Naive thymus-derived CD8-positive, alpha-beta T cell (primary cell): ENCODE data around the gene UST. TPM values are rescaled to one million over a fixed set of nuclear protein-coding genes. Genes with fewer than 3 reads are reported as not detected.
"Not testable (repeated sequence)": the region's sequence is repeated elsewhere in the genome, so short reads cannot be mapped to it uniquely, and the experiment has no call there.

ENCODE experiments used
- ATAC-seq, 2 donors: fragments of 150-1000 bp; cut with Tn5 transposase in 1 of 2; sonication (Bioruptor Pico), chemical (Tn5 transposase) in 1 of 2; 1 replicate in 1 of 2; 2 replicates in 1 of 2; pipeline ENCODE4 v1.10.0; 2021; ENCODE audit warnings: mild to moderate bottlenecking in 2 of 2, moderate library complexity in 2 of 2
- POLR2A ChIA-PET: fragments of 350-600 bp; sonication (Branson Sonifier 250); formaldehyde crosslinking; loops from one replicate; lab custom pipeline; 2021; ENCODE audit warnings: antibody characterized with exemption; lab: Charles Lee
- DNase-seq, 10 donors: peaks; one replicate each; pipeline versions ENCODE4 v3.0.0 to v3.0.0-alpha.2; 2020 to 2022
- H3K27ac Mint-ChIP-seq, 10 donors: one replicate each; pipeline ENCODE4 v1.8.0; 2020 to 2022; ENCODE audit warnings: mild to moderate bottlenecking in 10 of 10, mixed read lengths in 10 of 10, moderate library complexity in 4 of 10, inconsistent platforms in 1 of 10
- H3K27me3 Mint-ChIP-seq, 5 donors: one replicate each; pipeline ENCODE4 v1.8.0; 2021 to 2022; ENCODE audit warnings: mixed read lengths in 5 of 5
- H3K36me3 Mint-ChIP-seq, 3 donors: one replicate each; pipeline ENCODE4 v1.8.0; 2020 to 2022; ENCODE audit warnings: mixed read lengths in 3 of 3, mild to moderate bottlenecking in 2 of 3, inconsistent platforms in 1 of 3
- H3K4me1 Mint-ChIP-seq, 4 donors: one replicate each; pipeline ENCODE4 v1.8.0; 2021 to 2022; ENCODE audit warnings: mixed read lengths in 4 of 4
- H3K4me3 Mint-ChIP-seq, 10 donors: one replicate each; pipeline ENCODE4 v1.8.0; 2020 to 2022; ENCODE audit warnings: mild to moderate bottlenecking in 10 of 10, mixed read lengths in 10 of 10, moderate library complexity in 6 of 10, inconsistent platforms in 1 of 10
- H3K9me3 Mint-ChIP-seq, 9 donors: one replicate each; pipeline ENCODE4 v1.8.0; 2020 to 2022; ENCODE audit warnings: mixed read lengths in 9 of 9, mild to moderate bottlenecking in 3 of 9, inconsistent platforms in 1 of 9, moderate library complexity in 1 of 9
- polyA plus RNA-seq, 3 donors: library from polyadenylated mRNA; unstranded; fragments of 300-500 nt; fragmentation: Illumina TruSeq; gene quantifications; one replicate each; pipeline ENCODE4 v1.2.3, GENCODE V29; 2021
- total RNA-seq, 8 experiments: library from RNA in 2 of 8; stranded (reverse) in 2 of 8; gene quantifications; one replicate each; pipeline ENCODE4 v1.2.3 and lab custom pipeline; 2021 to 2026

Gene UST
- total and polyA plus RNA-seq, 5 experiments from 2014 or later, result 0.08 to 1.4 (median 0.47) TPM

DNA sequence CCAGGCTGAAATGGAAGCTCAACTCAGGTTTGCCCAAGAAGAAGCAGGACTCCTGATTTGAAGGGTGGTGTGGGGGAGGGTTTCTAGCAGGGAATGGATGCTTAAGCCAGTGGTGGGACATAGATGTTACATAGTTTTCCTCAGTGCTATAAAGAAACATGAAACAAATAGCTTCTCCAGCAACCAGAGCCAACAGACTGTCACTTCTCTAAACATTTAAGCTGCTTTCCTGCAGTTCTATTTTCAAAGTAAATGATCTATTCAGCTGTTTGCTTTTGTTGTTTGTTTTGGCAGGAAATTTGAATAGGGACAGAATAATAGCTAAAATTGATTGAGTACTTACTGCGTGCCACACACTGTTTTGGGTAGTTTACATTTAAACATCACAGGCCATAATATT lies 169.0 kb downstream of the UST start:
- ATAC-seq (no peak), DNase-seq (no peak)
- Mint-ChIP-seq H3K4me1 (no peaks in the 10 kb centered on the region), H3K27ac (no peak overlapping the region), H3K4me3 (no peak overlapping the region), H3K27me3 (peaks cover 0 to 2% (median 0%) of the 10 kb centered on the region in 5 donors), H3K36me3 (peaks cover 0 to 17% (median 11%) of the 10 kb centered on the region in 3 donors), H3K9me3 (peaks cover 5 to 18% (median 13%) of the 10 kb centered on the region in 9 donors)
- POLR2A ChIA-PET, result no interaction called here

GRCh38 chr6:148916485-148916884 lies 169.7 kb downstream of the UST start:
- DNase-seq, H3K27ac Mint-ChIP-seq: not testable (repeated sequence)

GRCh38 chr6:148924226-148925012 lies 177.6 kb downstream of the UST start:
- Mint-ChIP-seq H3K27me3 (peaks cover 0 to 4% (median 0%) of the 10 kb centered on the region in 5 donors), H3K9me3 (peaks cover 0 to 6% (median under 1%) of the 10 kb centered on the region in 9 donors), H3K4me1 (no peaks in the 10 kb centered on the region), H3K4me3 (no peak overlapping the region), H3K36me3 (peaks cover 0 to under 1% (median 0%) of the 10 kb centered on the region in 3 donors), H3K27ac (no peak overlapping the region)
- POLR2A ChIA-PET, result no interaction called here
- no peak for ATAC-seq
- DNase-seq, result no peak

More at GRCh38 chr6:148916485-148916884, 169.7 kb downstream of the UST start:
- ATAC-seq, H3K27me3 Mint-ChIP-seq, POLR2A ChIA-PET, H3K4me3 Mint-ChIP-seq, H3K4me1 Mint-ChIP-seq: not testable (repeated sequence)
- H3K9me3 Mint-ChIP-seq, result peaks cover 5 to 18% (median 13%) of the 10 kb centered on the region in 9 donors
- H3K36me3 Mint-ChIP-seq, result peaks cover 0 to 17% (median 11%) of the 10 kb centered on the region in 3 donors

DNA sequence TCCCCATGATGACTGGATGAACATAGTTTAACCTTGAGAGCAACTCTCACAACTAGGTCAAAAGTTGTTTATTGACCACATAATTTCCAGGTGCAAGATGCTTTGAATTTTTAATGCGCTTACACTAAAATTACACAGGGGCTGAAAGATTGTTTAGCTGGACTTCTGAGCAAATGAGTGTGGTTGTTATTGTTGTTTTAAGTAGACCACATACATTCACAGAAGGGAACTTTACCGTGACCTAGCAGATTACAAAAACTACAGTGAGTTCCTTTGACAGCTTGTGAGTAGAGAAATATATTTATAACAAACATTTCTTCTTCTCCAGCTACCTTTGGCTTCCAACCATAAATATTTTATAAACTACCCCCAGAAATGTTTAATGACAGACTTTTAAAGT lies 178.9 kb downstream of the UST start:
- H3K27me3 Mint-ChIP-seq, result peaks cover 0 to 4% (median 0%) of the 10 kb centered on the region in 5 donors
- H3K9me3 Mint-ChIP-seq, result no peaks in the 10 kb centered on the region
- no peaks in the 10 kb centered on the region for H3K36me3 Mint-ChIP-seq
- H3K27ac Mint-ChIP-seq, result no peak overlapping the region
- DNase-seq, result no peak
- ATAC-seq, result no peak
- H3K4me1 Mint-ChIP-seq, result no peaks in the 10 kb centered on the region
- no peak overlapping the region for H3K4me3 Mint-ChIP-seq
- POLR2A ChIA-PET, result no interaction called here

DNA sequence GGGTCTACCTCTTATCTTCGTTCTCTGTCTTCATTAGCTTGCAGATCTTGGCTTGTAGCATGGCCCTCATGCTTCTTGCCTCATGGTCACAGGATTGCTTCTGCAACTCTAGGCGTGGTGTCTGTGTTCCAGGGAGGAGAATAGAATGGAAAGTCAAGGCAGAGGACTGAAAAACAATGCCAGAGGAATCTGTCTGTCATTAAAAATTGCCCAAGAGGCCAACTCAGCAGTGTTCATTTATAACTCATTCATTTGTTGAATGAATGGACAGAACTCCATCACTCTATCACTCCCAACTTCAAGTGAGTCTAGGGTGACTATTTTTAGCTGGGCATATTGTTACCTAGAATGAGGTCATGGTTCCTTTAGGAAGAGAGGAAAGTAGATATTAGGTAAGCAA lies 179.6 kb downstream of the UST start:
- DNase-seq (no peak), ATAC-seq (no peak)
- H3K4me3 Mint-ChIP-seq, result no peak overlapping the region
- no peaks in the 10 kb centered on the region for H3K4me1 Mint-ChIP-seq
- no peak overlapping the region for H3K27ac Mint-ChIP-seq
- POLR2A ChIA-PET, result no interaction called here
- peaks cover 0 to 4% (median 0%) of the 10 kb centered on the region in 5 donors for H3K27me3 Mint-ChIP-seq
- H3K9me3 Mint-ChIP-seq, result no peaks in the 10 kb centered on the region
- H3K36me3 Mint-ChIP-seq, result no peaks in the 10 kb centered on the region

GRCh38 chr6:148927586-148927985 lies 180.8 kb downstream of the UST start:
- Mint-ChIP-seq H3K9me3 (no peaks in the 10 kb centered on the region), H3K4me1 (no peaks in the 10 kb centered on the region), H3K27ac (no peak overlapping the region), H3K36me3 (no peaks in the 10 kb centered on the region), H3K27me3 (no peaks in the 10 kb centered on the region), H3K4me3 (no peak overlapping the region)
- POLR2A ChIA-PET, result no interaction called here
- no peak for ATAC-seq
- DNase-seq, result no peak

DNA sequence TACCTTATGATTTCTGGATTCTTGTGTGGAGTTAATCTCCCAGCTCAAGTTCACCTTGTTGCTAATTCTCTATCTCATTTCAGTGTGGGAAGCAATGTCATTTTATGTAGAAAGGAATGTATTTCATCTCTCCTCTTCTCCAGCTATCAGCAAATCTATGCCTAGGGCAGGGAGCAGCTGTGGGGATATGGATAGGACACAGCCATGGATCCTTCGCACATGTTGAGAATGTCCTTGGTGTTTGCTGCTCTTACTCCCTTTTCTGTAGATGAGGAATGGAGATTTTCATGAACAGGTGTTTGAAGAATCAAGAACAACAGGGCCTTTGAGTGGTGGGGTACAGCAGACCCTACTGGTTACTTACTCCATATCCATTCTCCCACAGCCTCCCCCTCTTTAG lies 182.0 kb downstream of the UST start:
- DNase-seq (no peak), ATAC-seq (no peak)
- POLR2A ChIA-PET, result no interaction called here
- Mint-ChIP-seq H3K27me3 (peaks cover 0 to 10% (median 4%) of the 10 kb centered on the region in 5 donors), H3K4me1 (no peaks in the 10 kb centered on the region), H3K27ac (no peak overlapping the region), H3K36me3 (no peaks in the 10 kb centered on the region), H3K9me3 (no peaks in the 10 kb centered on the region), H3K4me3 (no peak overlapping the region)

DNA sequence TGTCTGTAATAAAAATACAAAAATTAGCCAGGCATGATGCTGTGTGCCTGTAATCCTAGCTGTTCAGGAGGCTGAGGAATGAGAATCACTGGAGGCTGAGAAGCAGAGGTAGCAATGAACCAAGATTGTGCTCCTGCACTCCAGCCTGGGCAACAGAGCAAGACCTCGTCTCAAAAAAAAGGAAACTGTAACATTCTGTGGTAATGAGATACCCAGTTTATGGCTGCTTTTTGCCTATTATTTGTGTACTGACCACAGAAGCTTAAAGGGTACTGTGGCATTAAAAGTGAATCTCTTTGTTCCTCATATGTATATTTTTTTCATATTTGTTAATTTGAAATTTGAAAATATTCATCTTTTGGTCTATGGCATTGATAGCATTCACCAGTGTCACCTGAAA lies 185.4 kb downstream of the UST start:
- H3K4me3 Mint-ChIP-seq, result no peak overlapping the region

DNA sequence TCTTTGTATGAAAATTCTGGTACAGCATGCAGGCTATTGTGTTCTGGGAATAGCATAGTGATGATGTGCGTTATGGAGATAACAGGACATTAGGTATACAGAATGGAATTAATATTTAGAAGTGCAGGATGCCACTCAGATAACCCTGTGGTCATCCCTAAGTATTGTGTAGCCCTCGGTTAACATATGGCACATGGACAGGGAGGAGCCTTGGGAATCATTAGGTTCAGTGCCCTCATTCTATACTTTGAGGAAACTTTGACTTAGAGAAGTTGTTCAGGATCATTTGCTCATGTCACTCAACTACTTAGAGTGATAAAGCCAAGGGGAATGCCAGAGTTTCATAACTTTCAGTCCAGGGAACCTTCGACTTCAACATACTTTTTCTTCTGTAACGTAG lies 185.9 kb downstream of the UST start:
- Mint-ChIP-seq H3K4me1 (no peaks in the 10 kb centered on the region), H3K27me3 (peaks cover 0 to 10% (median 5%) of the 10 kb centered on the region in 5 donors), H3K27ac (no peak overlapping the region), H3K9me3 (no peaks in the 10 kb centered on the region), H3K36me3 (no peaks in the 10 kb centered on the region), H3K4me3 (no peak overlapping the region)
- POLR2A ChIA-PET, result no interaction called here
- ATAC-seq, result no peak
- DNase-seq, result no peak

More for the DNA sequence above, 185.4 kb downstream of the UST start:
- H3K36me3 Mint-ChIP-seq, result no peaks in the 10 kb centered on the region
- DNase-seq (no peak), ATAC-seq (no peak)
- no peaks in the 10 kb centered on the region for H3K4me1 Mint-ChIP-seq
- POLR2A ChIA-PET, result no interaction called here
- no peaks in the 10 kb centered on the region for H3K9me3 Mint-ChIP-seq
- no peak overlapping the region for H3K27ac Mint-ChIP-seq
- peaks cover 0 to 10% (median 5%) of the 10 kb centered on the region in 5 donors for H3K27me3 Mint-ChIP-seq

DNA sequence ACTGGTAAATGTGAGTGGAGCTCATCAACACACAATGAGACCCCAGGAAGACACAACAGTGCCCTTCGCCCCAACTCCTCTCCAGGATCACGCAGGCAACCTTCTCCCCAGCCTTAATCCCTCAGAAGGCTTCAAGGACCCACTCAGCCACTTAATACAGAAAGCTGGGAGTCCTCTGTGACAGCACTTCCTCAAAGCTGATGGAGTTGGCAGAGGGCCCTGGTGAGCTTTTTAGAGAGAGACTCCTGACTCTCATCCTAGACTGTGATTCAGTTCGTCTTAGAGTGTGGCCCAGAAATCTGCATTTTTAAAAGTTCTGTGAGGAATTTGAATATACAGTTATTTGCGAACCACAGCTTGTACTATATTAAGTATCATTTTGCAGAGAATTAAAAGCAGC lies 187.7 kb downstream of the UST start:
- peaks cover 0 to 10% (median 5%) of the 10 kb centered on the region in 5 donors for H3K27me3 Mint-ChIP-seq
- H3K9me3 Mint-ChIP-seq, result no peaks in the 10 kb centered on the region
- ATAC-seq, result no peak
- POLR2A ChIA-PET, result no interaction called here
- no peaks in the 10 kb centered on the region for H3K4me1 Mint-ChIP-seq
- H3K4me3 Mint-ChIP-seq, result no peak overlapping the region
- no peak overlapping the region for H3K27ac Mint-ChIP-seq
- no peaks in the 10 kb centered on the region for H3K36me3 Mint-ChIP-seq
- no peak for DNase-seq

DNA sequence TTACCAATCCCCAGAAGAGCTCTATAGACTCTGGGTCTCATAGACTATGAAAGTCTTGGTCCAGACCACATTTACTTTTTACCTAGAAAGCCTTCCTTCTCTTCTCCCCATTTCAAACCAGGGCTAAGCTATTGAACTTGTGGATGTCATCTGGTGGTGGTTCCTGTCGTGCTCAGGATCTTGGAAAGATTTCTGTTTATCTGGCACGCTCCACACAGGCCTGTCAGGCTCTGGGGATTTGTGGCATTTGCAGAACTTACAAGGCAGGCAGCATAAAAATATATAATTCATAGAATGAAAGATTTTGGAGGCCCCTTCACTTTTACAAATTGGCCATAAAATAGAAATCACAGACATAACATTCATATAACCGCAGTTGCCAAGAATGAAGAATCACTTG lies 188.1 kb downstream of the UST start:
- Mint-ChIP-seq H3K9me3 (no peaks in the 10 kb centered on the region), H3K36me3 (no peaks in the 10 kb centered on the region), H3K27ac (no peak overlapping the region), H3K4me3 (no peak overlapping the region), H3K27me3 (peaks cover 0 to 10% (median 5%) of the 10 kb centered on the region in 5 donors), H3K4me1 (no peaks in the 10 kb centered on the region)
- DNase-seq (no peak), ATAC-seq (no peak)
- POLR2A ChIA-PET, result no interaction called here

GRCh38 chr6:148935705-148936435 lies 189.0 kb downstream of the UST start:
- Mint-ChIP-seq H3K9me3 (no peaks in the 10 kb centered on the region), H3K4me1 (no peaks in the 10 kb centered on the region), H3K4me3 (no peak overlapping the region), H3K36me3 (no peaks in the 10 kb centered on the region), H3K27ac (peak overlapping the region in 1 of 10 donors; percentile 40), H3K27me3 (peaks cover 1 to 10% (median 5%) of the 10 kb centered on the region in 5 donors)
- no peak for ATAC-seq
- DNase-seq, result no peak
- POLR2A ChIA-PET, result no interaction called here

- Mint-ChIP-seq H3K4me3 (no peak overlapping the region), H3K36me3 (no peaks in the 10 kb centered on the region), H3K4me1 (peaks cover 0 to 5% (median under 1%) of the 10 kb centered on the region in 4 donors), H3K27me3 (peaks cover 0 to 1% (median 0%) of the 10 kb centered on the region in 5 donors), H3K9me3 (no peaks in the 10 kb centered on the region), H3K27ac (no peak overlapping the region)
- POLR2A ChIA-PET, result no interaction called here
- ATAC-seq, result no peak
- DNase-seq, result no peak
Measured at GRCh38 chr6:148943451-148943850, 196.6 kb downstream of the UST start.
